Smooth muscle cell (in vitro differentiated cells): ENCODE measurements around the gene RBFOX1. TPM values are rescaled to one million over a fixed set of nuclear protein-coding genes. Genes with fewer than 3 reads are reported as not detected.

Source experiments
- DNase-seq: peaks from one replicate; lab custom pipeline; 2025; ENCODE audit not compliant: unreplicated experiment; lab: John Stamatoyannopoulos, UW
- H2AFZ ChIP-seq: fragments of 200-600 bp; sonication (generic); 2 replicates; pipeline ENCODE4 v1.6.0; 2016; ENCODE audit warnings: antibody characterized with exemption, low read depth, mild to moderate bottlenecking
- H3F3A ChIP-seq: fragments of 200-600 bp; sonication (generic); 2 replicates; pipeline ENCODE4 v1.6.0; 2017; ENCODE audit warnings: antibody characterized with exemption, low read depth
- H3K27ac ChIP-seq: fragments of 200-600 bp; sonication (generic); 2 replicates; pipeline ENCODE4 v1.5.1; 2016; ENCODE audit warnings: low read depth, mild to moderate bottlenecking
- H3K27me3 ChIP-seq: fragments of 200-600 bp; sonication (generic); 2 replicates; pipeline ENCODE4 v1.6.1; 2016; ENCODE audit warnings: low read depth, mild to moderate bottlenecking
- H3K36me3 ChIP-seq: fragments of 200-600 bp; sonication (generic); 2 replicates; pipeline ENCODE4 v1.5.1; 2016; ENCODE audit warnings: low read depth
- H3K4me1 ChIP-seq: fragments of 200-600 bp; sonication (generic); 2 replicates; pipeline ENCODE4 v1.5.1; 2016; ENCODE audit warnings: low read depth
- H3K4me2 ChIP-seq: fragments of 200-600 bp; sonication (generic); 2 replicates; pipeline ENCODE4 v1.6.0; 2016; ENCODE audit warnings: mild to moderate bottlenecking
- H3K4me3 ChIP-seq: fragments of 200-600 bp; sonication (generic); 2 replicates; pipeline ENCODE4 v1.5.1; 2016; ENCODE audit warnings: mild to moderate bottlenecking
- H3K79me2 ChIP-seq: fragments of 200-600 bp; sonication (generic); 2 replicates; pipeline ENCODE4 v1.6.0; 2016; ENCODE audit warnings: low read depth, mild to moderate bottlenecking
- H3K9ac ChIP-seq: fragments of 200-600 bp; sonication (generic); 2 replicates; pipeline ENCODE4 v1.6.0; 2016; ENCODE audit warnings: low read depth
- H3K9me3 ChIP-seq: fragments of 200-600 bp; sonication (generic); replicated peaks from 2 replicates; pipeline ENCODE4 v1.5.1; 2016; ENCODE audit warnings: low read depth
- H4K20me1 ChIP-seq: fragments of 200-600 bp; sonication (generic); 2 replicates; pipeline ENCODE4 v1.6.0; 2016; ENCODE audit warnings: low read depth
- WGBS: methylation state at CpG from one replicate; pipeline ENCODE4 v1.1.7; 2016; ENCODE audit warnings: low lambda C conversion rate; 5-methylcytosine and 5-hydroxymethylcytosine counted together
- polyA plus RNA-seq: library from polyadenylated mRNA; unstranded; fragments of >200 nt; fragmentation: Nextera tagmentation; extraction: Ambion mirVana; gene quantifications from 2 replicates; pipeline ENCODE4 v1.2.1, GENCODE V29; 2016
- total RNA-seq: library from RNA; depleted of rRNA; stranded (reverse); fragments of >200 nt; gene quantifications from 2 replicates; pipeline ENCODE4 v1.2.3, GENCODE V29; 2014
- TF ChIP-seq, protein P1 (sequence below): fragments of 200-600 bp; sonication (generic); IDR thresholded peaks from 2 replicates; pipeline ENCODE4 v1.5.1; 2017; ENCODE audit warnings: borderline replicate concordance, mild to moderate bottlenecking, antibody characterized with exemption; ENCODE audit not compliant: insufficient read depth, poor library complexity, severe bottlenecking

RBFOX1 gene
- total and polyA plus RNA-seq, 2 experiments from 2014 or later = not detected

- Histone ChIP-seq H4K20me1 (no peaks in the 10 kb centered on the region), H3K79me2 (no peaks in the 10 kb centered on the region), H3K9me3 (no peaks in the 10 kb centered on the region), H3F3A (no peaks in the 10 kb centered on the region), H3K36me3 (no peaks in the 10 kb centered on the region), H3K4me2 (no peak overlapping the region), H3K27me3 (no peaks in the 10 kb centered on the region), H2AFZ (no peak overlapping the region), H3K27ac (no peak overlapping the region), H3K9ac (no peak overlapping the region), H3K4me1 (peaks cover 8% of the 10 kb centered on the region), H3K4me3 (no peak overlapping the region)
- DNase-seq = no peak
- WGBS = 86% methylated on average over 5 of the region's 5 CpGs
- TF ChIP-seq, protein P1, sequence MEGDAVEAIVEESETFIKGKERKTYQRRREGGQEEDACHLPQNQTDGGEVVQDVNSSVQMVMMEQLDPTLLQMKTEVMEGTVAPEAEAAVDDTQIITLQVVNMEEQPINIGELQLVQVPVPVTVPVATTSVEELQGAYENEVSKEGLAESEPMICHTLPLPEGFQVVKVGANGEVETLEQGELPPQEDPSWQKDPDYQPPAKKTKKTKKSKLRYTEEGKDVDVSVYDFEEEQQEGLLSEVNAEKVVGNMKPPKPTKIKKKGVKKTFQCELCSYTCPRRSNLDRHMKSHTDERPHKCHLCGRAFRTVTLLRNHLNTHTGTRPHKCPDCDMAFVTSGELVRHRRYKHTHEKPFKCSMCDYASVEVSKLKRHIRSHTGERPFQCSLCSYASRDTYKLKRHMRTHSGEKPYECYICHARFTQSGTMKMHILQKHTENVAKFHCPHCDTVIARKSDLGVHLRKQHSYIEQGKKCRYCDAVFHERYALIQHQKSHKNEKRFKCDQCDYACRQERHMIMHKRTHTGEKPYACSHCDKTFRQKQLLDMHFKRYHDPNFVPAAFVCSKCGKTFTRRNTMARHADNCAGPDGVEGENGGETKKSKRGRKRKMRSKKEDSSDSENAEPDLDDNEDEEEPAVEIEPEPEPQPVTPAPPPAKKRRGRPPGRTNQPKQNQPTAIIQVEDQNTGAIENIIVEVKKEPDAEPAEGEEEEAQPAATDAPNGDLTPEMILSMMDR = no peak
These were observed 103.7 kb downstream of the RBFOX1 start for GRCh38 chr16:7436306-7436705.

GRCh38 chr16:7437135-7437804, 104.6 kb downstream of the RBFOX1 start:
- H3K36me3 ChIP-seq = no peaks in the 10 kb centered on the region
- TF ChIP-seq, protein P1 = no peak
- no peaks in the 10 kb centered on the region for H3F3A ChIP-seq
- 91% methylated on average over 12 of the region's 12 CpGs for WGBS
- H3K27ac ChIP-seq = no peak overlapping the region
- H2AFZ ChIP-seq = no peak overlapping the region
- H3K79me2 ChIP-seq = no peaks in the 10 kb centered on the region
- no peak overlapping the region for H3K4me3 ChIP-seq
- no peaks in the 10 kb centered on the region for H3K27me3 ChIP-seq
- H3K4me1 ChIP-seq = peaks cover 8% of the 10 kb centered on the region
- DNase-seq = no peak
- H3K9me3 ChIP-seq = no peaks in the 10 kb centered on the region
- no peaks in the 10 kb centered on the region for H4K20me1 ChIP-seq
- H3K9ac ChIP-seq = no peak overlapping the region
- H3K4me2 ChIP-seq = no peak overlapping the region

DNA sequence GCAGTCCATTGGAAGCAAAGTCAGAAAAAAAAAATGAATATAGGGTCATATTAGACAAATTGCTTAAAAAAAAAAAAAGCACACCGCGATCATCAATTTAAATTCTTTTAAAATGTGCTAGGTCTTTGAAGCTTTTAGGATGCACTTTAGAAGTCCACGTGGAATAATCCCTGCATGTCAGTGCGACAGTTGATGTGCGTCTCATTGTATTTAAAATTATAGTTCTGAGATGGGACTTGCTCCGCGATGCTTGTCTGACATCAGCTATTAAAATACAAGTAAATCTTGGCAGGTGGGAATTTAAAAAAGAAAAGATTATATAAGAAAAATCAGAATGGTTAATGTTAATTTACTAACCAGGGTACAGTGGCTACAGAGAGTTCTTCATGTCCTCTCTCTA, 105.2 kb downstream of the RBFOX1 start:
- Histone ChIP-seq H3K9ac (no peak overlapping the region), H3K27ac (no peak overlapping the region), H3K27me3 (no peaks in the 10 kb centered on the region), H3K9me3 (no peaks in the 10 kb centered on the region), H3K79me2 (no peaks in the 10 kb centered on the region), H3F3A (no peaks in the 10 kb centered on the region), H3K4me2 (no peak overlapping the region), H2AFZ (no peak overlapping the region), H4K20me1 (no peaks in the 10 kb centered on the region), H3K4me1 (peaks cover 8% of the 10 kb centered on the region), H3K36me3 (no peaks in the 10 kb centered on the region), H3K4me3 (no peak overlapping the region)
- 94% methylated on average over 7 of the region's 7 CpGs for WGBS
- TF ChIP-seq, protein P1 = no peak
- no peak for DNase-seq

DNA sequence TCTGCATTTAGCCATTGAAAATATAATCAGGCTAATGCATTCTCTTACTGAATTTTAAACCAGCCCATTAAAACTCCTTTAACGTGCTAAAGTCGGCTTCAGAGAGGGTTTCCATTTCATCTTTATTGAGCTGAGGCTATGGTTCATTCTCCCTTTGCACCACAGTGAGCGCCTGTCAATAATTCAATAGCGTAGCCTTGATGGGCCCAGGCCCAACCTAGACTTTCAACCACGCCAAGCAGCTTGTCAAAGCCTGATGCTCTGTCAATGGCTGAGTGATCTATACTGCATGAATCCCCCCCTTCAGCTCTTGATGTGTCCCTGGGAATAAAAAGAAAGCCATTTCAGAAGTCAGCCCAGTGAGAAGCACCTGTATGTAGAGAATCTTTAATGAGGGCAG, 106.0 kb downstream of the RBFOX1 start:
- WGBS = 90% methylated on average over 5 of the region's 5 CpGs

More for the DNA sequence above, 106.0 kb downstream of the RBFOX1 start:
- Histone ChIP-seq H3K4me1 (peaks cover 8% of the 10 kb centered on the region), H3K9me3 (no peaks in the 10 kb centered on the region), H2AFZ (no peak overlapping the region), H3K79me2 (no peaks in the 10 kb centered on the region), H3K9ac (no peak overlapping the region), H3K4me2 (no peak overlapping the region), H3K36me3 (no peaks in the 10 kb centered on the region), H3K27me3 (no peaks in the 10 kb centered on the region), H4K20me1 (no peaks in the 10 kb centered on the region), H3K4me3 (no peak overlapping the region), H3F3A (no peaks in the 10 kb centered on the region), H3K27ac (no peak overlapping the region)
- TF ChIP-seq, protein P1 = no peak
- DNase-seq = no peak
